HG03571 (cell line): Measurements from ENCODE around the gene SEMA6A.

Experiments used
- ATAC-seq: cut with Tn5 transposase; IDR thresholded peaks from one replicate; pipeline ENCODE4 v1.9.1; 2021; ENCODE audit not compliant: unreplicated experiment

Gene SEMA6A

DNA sequence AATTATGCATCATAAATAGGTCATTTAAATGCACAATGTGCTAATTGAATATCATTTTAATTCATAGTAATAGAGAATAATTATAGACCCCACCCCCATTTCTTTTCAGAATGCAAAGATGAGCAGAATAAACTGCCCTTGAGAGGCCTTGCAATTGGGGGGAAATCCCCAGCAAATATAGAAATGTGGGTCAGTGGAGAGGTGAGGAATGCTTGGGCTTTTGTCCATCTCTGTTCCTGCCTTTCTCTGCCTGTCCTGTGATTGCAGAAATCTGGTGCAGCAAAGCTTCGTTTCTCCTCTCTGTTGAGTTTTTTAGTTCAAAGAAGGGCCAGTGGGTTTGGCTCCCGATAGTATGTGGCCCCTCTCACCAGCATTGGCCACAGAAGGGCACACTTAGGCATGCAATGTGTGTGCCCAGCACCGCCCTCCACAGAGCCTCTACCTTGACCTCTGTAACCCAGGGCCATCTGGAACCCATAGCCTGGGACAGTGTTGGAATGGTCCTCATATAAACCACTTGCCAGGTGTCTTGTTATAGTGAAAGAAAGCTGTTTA lies 164.2 kb downstream of the SEMA6A start:
- no peak for ATAC-seq

DNA sequence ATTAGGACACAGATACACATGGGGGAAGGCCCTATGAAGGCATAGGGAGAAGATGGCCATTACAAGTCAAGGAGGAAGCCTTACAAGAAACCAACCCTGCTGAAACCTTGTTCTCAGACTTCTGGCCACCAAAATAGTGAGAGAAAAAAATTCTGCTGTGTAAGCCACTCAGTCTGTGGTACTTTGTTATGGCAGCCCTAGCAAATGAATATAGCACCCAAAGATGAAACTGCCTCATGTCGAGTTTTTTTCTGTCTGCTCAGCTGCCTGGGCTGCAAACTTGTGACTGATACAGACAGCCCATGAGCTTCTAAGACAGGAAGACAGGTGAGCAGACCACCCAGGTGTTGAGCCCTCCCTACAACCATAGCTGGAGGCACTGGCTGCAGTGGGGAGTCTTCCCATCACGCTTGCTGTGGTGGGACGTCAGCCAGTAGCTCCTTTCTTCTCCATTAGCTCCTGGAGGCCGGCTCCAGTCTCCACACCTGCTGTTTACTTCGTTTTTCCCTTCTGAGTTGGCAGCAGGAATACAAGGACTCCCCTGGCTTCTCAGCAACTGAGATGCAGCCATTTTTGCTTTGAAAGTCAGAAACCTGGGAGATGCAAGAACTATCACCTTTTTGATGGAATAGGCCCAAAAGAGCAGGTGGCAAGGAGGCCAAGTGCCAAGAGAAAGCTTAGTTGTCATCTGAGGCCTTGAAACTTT lies 164.9 kb downstream of the SEMA6A start:
- ATAC-seq: no peak

DNA sequence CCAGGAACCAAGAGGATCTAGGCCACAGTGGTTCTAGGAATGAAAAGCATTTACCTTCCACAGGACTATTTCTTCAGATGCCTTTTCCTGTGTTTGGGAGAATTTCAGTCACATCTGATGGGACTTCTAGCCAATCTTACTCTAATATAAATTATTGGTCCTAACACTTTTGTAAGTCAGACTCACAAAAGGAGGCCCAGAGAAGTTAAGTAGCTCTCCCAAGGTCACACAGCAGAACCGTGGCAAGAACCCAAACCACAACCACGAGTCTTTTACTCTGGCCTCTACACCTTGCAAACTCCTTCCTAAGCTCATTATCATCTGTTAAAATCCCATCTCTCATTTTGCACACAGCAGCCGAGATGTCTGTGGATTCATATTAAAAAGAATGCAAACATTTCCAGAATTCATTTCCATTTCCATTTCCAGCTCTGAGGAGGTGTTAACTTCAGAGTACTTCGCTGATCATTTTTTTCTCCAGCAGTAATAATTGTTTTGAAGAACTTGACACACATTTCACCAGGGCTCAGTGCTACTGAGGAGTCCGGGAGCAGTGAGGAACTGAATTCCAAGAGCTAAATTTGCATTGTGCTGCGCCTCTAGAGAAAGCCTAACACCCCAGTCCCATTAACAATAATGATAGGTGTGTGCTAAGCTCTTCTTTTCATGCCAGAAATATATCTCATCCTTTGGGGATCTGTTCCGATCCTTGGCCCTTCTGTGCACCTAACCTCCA lies 168.1 kb downstream of the SEMA6A start:
- ATAC-seq: no peak

DNA sequence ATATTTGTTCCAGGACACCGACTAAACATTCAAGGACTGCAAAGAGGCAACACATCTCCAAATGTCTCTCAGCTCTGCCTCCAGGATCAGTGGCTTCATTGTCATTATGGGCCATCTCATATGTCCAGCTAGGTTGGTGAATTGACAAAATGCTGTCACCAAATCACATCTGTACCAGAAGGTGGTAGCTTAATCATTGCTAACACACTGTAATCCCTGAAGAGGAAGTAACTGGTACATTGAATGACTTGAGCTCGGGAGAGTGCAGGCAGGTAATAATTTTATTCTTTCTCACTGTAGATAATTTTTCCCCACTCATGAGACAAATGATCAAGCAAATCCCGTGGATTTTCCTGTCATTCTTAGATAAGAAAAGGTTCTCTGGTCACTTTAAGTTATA lies 169.8 kb downstream of the SEMA6A start:
- ATAC-seq: no peak

DNA sequence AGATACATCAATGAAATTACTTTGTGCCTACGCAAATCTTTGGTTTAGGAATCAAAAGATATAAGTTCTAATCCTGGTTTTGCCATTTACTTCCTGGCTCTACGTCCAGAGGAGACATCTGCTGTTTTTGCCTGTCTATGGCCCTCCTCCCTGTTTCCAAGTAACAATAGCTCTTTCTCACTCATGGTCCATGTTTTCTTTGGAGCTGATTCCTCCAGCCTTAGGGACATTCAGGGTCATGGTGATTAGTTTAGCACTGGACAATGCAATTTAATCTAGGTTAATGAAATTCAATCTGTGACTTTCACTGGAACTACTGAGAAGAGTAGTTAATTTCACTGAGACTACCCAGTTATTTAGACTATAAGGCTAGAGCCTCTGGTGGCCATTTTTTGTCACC lies 170.6 kb downstream of the SEMA6A start:
- ATAC-seq: no peak

DNA sequence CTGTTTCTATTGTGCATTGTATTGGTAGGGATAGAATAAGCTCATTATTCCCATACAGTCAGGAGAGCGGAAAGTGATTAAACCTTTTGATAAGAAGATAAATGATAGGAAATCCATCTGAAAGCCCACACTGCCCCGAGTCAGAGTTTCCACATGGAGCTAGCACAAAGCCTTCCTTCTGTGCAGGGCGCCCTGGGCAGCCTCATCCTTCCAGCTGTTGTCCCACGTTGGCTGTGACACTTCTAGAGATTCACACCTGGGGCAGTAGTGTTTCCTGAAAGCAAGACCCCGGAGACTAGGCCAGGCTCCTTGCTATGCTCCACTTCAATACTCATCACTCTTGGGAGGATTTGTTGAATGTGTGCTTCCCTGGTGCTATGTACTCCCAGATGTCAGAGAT lies 172.4 kb downstream of the SEMA6A start:
- no peak for ATAC-seq

DNA sequence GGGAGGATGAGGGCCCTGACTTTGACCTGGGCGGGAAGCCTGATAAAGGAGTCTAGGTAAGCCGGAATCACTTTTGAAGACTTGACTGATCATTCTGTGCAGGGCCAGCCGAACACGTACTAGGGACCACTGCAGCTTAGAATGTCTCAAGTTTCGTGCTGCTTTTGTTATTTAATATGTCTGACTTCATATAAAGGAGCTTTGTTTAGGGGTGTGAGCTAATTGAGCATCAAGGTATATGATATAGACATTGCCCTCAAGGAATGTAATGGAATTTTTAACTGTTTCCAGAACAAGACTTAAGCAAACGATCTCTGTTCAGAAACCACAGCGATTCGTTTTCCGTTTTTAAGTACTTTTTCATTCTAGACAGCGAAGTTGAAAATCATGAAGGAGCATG lies 173.0 kb downstream of the SEMA6A start:
- ATAC-seq: no peak

DNA sequence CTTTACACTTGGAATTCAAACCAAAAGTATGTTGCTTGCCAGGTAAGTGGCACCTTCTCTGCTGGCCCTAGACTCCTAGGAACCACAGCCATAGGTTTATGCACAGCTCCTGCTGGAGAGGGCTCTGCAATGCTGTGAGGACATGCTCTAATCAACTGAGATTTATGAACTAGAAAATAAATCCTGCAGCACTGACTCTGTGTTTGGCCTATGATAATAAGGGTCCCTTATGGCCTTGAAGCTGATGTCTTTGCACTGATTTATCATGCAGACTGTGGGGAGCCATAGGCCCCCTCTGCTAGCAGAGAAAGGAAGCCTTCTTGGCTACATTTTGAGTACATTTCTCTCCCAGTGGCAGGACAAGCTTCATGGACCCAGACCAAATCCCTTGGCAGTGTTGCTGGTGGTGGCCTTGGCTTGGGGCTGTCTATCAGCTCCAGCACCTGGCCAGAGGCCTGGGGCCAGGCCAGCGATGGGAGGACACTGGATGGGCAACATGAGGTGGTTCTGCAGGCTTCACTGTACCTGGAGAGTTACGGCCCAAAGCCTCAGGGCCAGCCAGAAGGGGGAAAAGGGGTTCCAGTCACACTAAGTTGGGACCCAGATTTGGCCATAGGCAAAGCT lies 178.0 kb downstream of the SEMA6A start:
- ATAC-seq: no peak

DNA sequence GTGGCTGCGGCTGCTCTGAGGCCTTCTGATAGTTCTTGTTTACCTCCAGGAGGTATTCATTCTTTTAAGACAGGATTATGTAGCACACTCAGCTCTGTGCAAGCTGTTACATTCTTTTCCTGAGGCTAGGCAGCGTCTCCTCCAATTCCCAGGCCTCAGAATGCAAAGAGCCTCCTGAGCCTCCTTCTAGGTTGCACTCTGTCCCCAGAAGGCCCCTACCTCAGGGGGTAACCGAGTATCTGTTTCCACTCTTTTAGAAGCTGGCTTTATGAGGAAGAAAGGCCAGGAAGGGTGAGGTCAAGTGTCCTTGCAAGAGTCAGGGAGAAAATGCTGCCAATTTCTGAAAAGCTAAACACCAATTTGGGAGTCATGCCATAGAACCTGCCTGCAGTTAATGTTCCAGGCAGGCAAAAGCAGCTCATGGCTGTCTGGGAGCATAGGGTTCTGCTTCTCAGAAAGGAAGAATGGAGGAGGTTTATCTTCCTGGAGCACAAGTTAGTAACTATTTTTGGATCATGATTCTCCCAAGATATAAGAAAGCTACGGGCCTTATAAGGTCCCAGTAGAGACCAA lies 178.9 kb downstream of the SEMA6A start:
- ATAC-seq: no peak

DNA sequence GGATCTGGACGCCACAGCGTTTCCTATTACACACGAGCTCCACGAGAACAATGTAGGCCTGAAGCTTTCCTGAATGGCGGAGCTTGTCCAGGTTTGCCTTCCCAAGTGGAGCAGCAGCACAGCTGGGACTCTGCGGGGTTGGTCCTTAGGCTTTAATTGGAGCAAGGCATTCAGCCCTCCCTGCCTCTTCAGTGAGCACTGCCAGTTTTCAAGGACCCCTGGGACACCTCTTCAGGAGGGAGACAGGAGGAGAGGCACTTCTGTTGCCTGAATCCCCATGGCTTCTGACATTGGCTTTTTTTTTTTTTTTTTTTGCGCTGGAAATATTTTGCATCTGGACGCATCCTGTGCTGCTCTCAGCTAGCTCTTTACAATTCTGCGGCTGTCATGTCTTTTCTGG lies 179.4 kb downstream of the SEMA6A start:
- no peak for ATAC-seq

DNA sequence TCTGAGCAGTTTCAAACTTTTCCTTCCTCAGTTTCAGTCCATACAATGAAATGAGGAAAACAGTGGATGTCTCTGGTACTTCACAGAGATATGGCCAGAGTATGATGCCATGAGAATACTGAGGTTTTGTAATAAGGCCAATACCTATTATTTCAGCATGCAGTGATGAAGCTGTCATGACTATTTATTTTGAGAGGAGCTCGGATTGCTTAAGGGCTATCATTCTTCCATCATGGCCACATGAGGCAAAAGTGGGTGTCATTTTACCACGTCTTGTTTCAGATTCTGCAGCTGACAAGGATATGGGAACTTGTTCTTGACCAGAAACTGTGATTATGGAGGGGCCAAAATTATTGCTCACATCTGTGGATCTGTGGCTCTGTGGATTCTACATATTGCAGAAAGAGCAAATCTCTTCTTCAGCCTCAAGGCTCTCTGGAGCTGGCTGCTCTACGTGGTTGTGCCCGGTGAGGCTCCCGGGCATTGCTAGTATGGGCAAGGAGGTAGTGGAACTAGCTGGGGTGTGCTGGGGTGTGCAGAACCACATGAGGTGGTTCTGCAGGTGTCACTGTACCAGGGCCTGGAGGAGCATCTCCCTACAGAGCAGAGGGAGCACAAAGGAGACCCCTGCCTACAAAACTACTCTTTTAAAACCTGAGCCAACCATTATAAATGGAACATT lies 180.3 kb downstream of the SEMA6A start:
- no peak for ATAC-seq
